ENCODE measurements around the gene AADAT. TPM values are rescaled to one million over a fixed set of nuclear protein-coding genes. Genes with fewer than 3 reads are reported as not detected.

Gene AADAT
- total RNA-seq, 1 experiment from 2014 or later, result 8.4 TPM

GRCh38 chr4:170083541-170083940 lies 6.2 kb downstream of the AADAT start:
- Mint-ChIP-seq H3K36me3 (ENCODE audit: insufficient read depth, unreplicated experiment) (no peaks in the 10 kb centered on the region), H3K27ac (ENCODE audit: unreplicated experiment) (no peak overlapping the region), H3K4me3 (ENCODE audit: unreplicated experiment) (no peak overlapping the region), H3K9me3 (ENCODE audit: unreplicated experiment) (no peaks in the 10 kb centered on the region), H3K27me3 (ENCODE audit: insufficient read depth, unreplicated experiment) (no peaks in the 10 kb centered on the region), H3K4me1 (ENCODE audit: low read depth, unreplicated experiment) (no peaks in the 10 kb centered on the region)
- ChIA-PET POLR2A (no interaction called here), CTCF (no interaction called here)
- no peaks in the 10 kb centered on the region for H3K27me3 ChIP-seq (replicated peaks; ENCODE audit: control insufficient read depth, insufficient read depth, low read length)
- H3K36me3 ChIP-seq (ENCODE audit: control insufficient read depth, insufficient read depth, low read length), result no peaks in the 10 kb centered on the region
- intact Hi-C loops (cut with micrococcal nuclease; ENCODE audit: unreplicated experiment), result no loop called here
- no peak for DNase-seq
- H3K4me3 ChIP-seq (ENCODE audit: low read depth, low read length), result no peak overlapping the region
- no peaks in the 10 kb centered on the region for H3K9me3 ChIP-seq
- H3K4me1 ChIP-seq, result no peaks in the 10 kb centered on the region
- no TSS peak for BruUV-seq (replicated peaks)
- TF ChIP-seq CTCF (IDR thresholded peaks at IDR 0.05; ENCODE audit: insufficient read depth in 1 of 2, low read depth in 1 of 2, low read length in 1 of 2, severe bottlenecking in 1 of 2, unreplicated experiment in 1 of 2), result no peak

- Mint-ChIP-seq H3K4me1 (ENCODE audit: low read depth, unreplicated experiment) (no peaks in the 10 kb centered on the region), H3K27ac (ENCODE audit: unreplicated experiment) (no peak overlapping the region), H3K4me3 (ENCODE audit: unreplicated experiment) (no peak overlapping the region), H3K27me3 (ENCODE audit: insufficient read depth, unreplicated experiment) (no peaks in the 10 kb centered on the region), H3K36me3 (ENCODE audit: insufficient read depth, unreplicated experiment) (no peaks in the 10 kb centered on the region), H3K9me3 (ENCODE audit: unreplicated experiment) (no peaks in the 10 kb centered on the region)
- ChIA-PET CTCF (interaction anchor here (0.6 kb wide), 1 partner anchor 9 kb away, joined by 3 read pairs; no protein-coding TSS in a partner anchor), POLR2A (no interaction called here)
- DNase-seq, result no peak
- no TSS peak for BruUV-seq (replicated peaks)
- no peaks in the 10 kb centered on the region for H3K36me3 ChIP-seq (ENCODE audit: control insufficient read depth, insufficient read depth, low read length)
- H3K4me3 ChIP-seq (ENCODE audit: low read depth, low read length), result no peak overlapping the region
- H3K9me3 ChIP-seq, result no peaks in the 10 kb centered on the region
- H3K27me3 ChIP-seq (replicated peaks; ENCODE audit: control insufficient read depth, insufficient read depth, low read length), result no peaks in the 10 kb centered on the region
- TF ChIP-seq CTCF (IDR thresholded peaks at IDR 0.05; ENCODE audit: insufficient read depth in 1 of 2, low read depth in 1 of 2, low read length in 1 of 2, severe bottlenecking in 1 of 2, unreplicated experiment in 1 of 2), result no peak
- intact Hi-C loops (cut with micrococcal nuclease; ENCODE audit: unreplicated experiment), result no loop called here
- H3K4me1 ChIP-seq, result no peaks in the 10 kb centered on the region
Observed at GRCh38 chr4:170080496-170080895, 9.3 kb downstream of the AADAT start.

- Histone ChIP-seq H3K4me1 (no peaks in the 10 kb centered on the region), H3K9me3 (no peaks in the 10 kb centered on the region), H3K4me3 (ENCODE audit: low read depth, low read length) (no peak overlapping the region), H3K27me3 (replicated peaks; ENCODE audit: control insufficient read depth, insufficient read depth, low read length) (no peaks in the 10 kb centered on the region), H3K36me3 (ENCODE audit: control insufficient read depth, insufficient read depth, low read length) (no peaks in the 10 kb centered on the region)
- H3K27me3 Mint-ChIP-seq (ENCODE audit: insufficient read depth, unreplicated experiment), result no peaks in the 10 kb centered on the region
- no peaks in the 10 kb centered on the region for H3K36me3 Mint-ChIP-seq (ENCODE audit: insufficient read depth, unreplicated experiment)
- intact Hi-C loops (cut with micrococcal nuclease; ENCODE audit: unreplicated experiment), result no loop called here
- no peak for TF ChIP-seq CTCF (IDR thresholded peaks at IDR 0.05; ENCODE audit: insufficient read depth in 1 of 2, low read depth in 1 of 2, low read length in 1 of 2, severe bottlenecking in 1 of 2, unreplicated experiment in 1 of 2)
- ChIA-PET CTCF (no interaction called here), POLR2A (no interaction called here)
- no peak for DNase-seq
- H3K27ac Mint-ChIP-seq (ENCODE audit: unreplicated experiment), result no peak overlapping the region
- BruUV-seq (replicated peaks), result no TSS peak
- H3K4me1 Mint-ChIP-seq (ENCODE audit: low read depth, unreplicated experiment), result no peaks in the 10 kb centered on the region
- no peaks in the 10 kb centered on the region for H3K9me3 Mint-ChIP-seq (ENCODE audit: unreplicated experiment)
- no peak overlapping the region for H3K4me3 Mint-ChIP-seq (ENCODE audit: unreplicated experiment)
Observed at GRCh38 chr4:170079981-170080380, 9.8 kb downstream of the AADAT start.
